ENCODE data around the gene ING5.

- TF ChIP-seq, protein P1, sequence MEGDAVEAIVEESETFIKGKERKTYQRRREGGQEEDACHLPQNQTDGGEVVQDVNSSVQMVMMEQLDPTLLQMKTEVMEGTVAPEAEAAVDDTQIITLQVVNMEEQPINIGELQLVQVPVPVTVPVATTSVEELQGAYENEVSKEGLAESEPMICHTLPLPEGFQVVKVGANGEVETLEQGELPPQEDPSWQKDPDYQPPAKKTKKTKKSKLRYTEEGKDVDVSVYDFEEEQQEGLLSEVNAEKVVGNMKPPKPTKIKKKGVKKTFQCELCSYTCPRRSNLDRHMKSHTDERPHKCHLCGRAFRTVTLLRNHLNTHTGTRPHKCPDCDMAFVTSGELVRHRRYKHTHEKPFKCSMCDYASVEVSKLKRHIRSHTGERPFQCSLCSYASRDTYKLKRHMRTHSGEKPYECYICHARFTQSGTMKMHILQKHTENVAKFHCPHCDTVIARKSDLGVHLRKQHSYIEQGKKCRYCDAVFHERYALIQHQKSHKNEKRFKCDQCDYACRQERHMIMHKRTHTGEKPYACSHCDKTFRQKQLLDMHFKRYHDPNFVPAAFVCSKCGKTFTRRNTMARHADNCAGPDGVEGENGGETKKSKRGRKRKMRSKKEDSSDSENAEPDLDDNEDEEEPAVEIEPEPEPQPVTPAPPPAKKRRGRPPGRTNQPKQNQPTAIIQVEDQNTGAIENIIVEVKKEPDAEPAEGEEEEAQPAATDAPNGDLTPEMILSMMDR (IDR thresholded peaks at IDR 0.05), result no peak
- TF ChIP-seq ZFX (IDR thresholded peaks at IDR 0.05; ENCODE audit: borderline replicate concordance), result no peak
These were observed 32.8 kb downstream of the ING5 start, which contains the start of gene D2HGDH for GRCh38 chr2:241734467-241735208.
